Measurements from ENCODE around the gene SUPT6H. TPM values are rescaled to one million over a fixed set of nuclear protein-coding genes. Genes with fewer than 3 reads are reported as not detected.

SUPT6H gene
- total RNA-seq, 1 donor from 2014 or later, result 36.7 TPM

GRCh38 chr17:28715217-28715616 lies 53.2 kb downstream of the SUPT6H start:
- Histone ChIP-seq H3K4me3 (ENCODE audit: low read depth, low read length) (no peak overlapping the region), H3K27me3 (ENCODE audit: control insufficient read depth, insufficient read depth, low read length) (no peaks in the 10 kb centered on the region), H3K36me3 (ENCODE audit: control insufficient read depth, insufficient read depth, low read length) (peaks cover 9% of the 10 kb centered on the region)
- DNase-seq (ENCODE audit: low read depth), result no peak
- TF ChIP-seq CTCF (IDR thresholded peaks at IDR 0.05; ENCODE audit: insufficient read depth, low read length, poor library complexity, severe bottlenecking), result no peak

GRCh38 chr17:28716740-28717577 lies 55.0 kb downstream of the SUPT6H start:
- Histone ChIP-seq H3K36me3 (ENCODE audit: control insufficient read depth, insufficient read depth, low read length) (peaks cover 9% of the 10 kb centered on the region), H3K27me3 (ENCODE audit: control insufficient read depth, insufficient read depth, low read length) (no peaks in the 10 kb centered on the region), H3K4me3 (ENCODE audit: low read depth, low read length) (peak overlapping the region; percentile 75)
- no peak for TF ChIP-seq CTCF (IDR thresholded peaks at IDR 0.05; ENCODE audit: insufficient read depth, low read length, poor library complexity, severe bottlenecking)
- DNase-seq (ENCODE audit: low read depth), result no peak

GRCh38 chr17:28717578-28718332 lies 55.8 kb downstream of the SUPT6H start, which contains the start of gene RAB34:
Gene RAB34, minus strand, starts transcription at chr17:28717868. Its CDS starts 602 bp downstream, at chr17:28717266.
- peaks cover 8% of the 10 kb centered on the region for H3K36me3 ChIP-seq (ENCODE audit: control insufficient read depth, insufficient read depth, low read length)
- no peak for DNase-seq (ENCODE audit: low read depth)
- H3K4me3 ChIP-seq (ENCODE audit: low read depth, low read length), result peak within 1 kb of the TSS; percentile 75
- no peaks in the 10 kb centered on the region for H3K27me3 ChIP-seq (ENCODE audit: control insufficient read depth, insufficient read depth, low read length)
- TF ChIP-seq CTCF (IDR thresholded peaks at IDR 0.05; ENCODE audit: insufficient read depth, low read length, poor library complexity, severe bottlenecking), result peak; percentile 24

- TF ChIP-seq CTCF (IDR thresholded peaks at IDR 0.05; ENCODE audit: insufficient read depth, low read length, poor library complexity, severe bottlenecking), result no peak
Observed at GRCh38 chr17:28718333-28719020, 56.5 kb downstream of the SUPT6H start.

GRCh38 chr17:28719021-28719433 lies 57.0 kb downstream of the SUPT6H start:
- DNase-seq (ENCODE audit: low read depth), result no peak
- Histone ChIP-seq H3K4me3 (ENCODE audit: low read depth, low read length) (peak overlapping the region; percentile 80), H3K36me3 (ENCODE audit: control insufficient read depth, insufficient read depth, low read length) (peaks cover 7% of the 10 kb centered on the region), H3K27me3 (ENCODE audit: control insufficient read depth, insufficient read depth, low read length) (no peaks in the 10 kb centered on the region)
- TF ChIP-seq CTCF (IDR thresholded peaks at IDR 0.05; ENCODE audit: insufficient read depth, low read length, poor library complexity, severe bottlenecking), result no peak

More at GRCh38 chr17:28718333-28719020, 56.5 kb downstream of the SUPT6H start:
- H3K36me3 ChIP-seq (ENCODE audit: control insufficient read depth, insufficient read depth, low read length), result peaks cover 9% of the 10 kb centered on the region
- peak overlapping the region; percentile 80 for H3K4me3 ChIP-seq (ENCODE audit: low read depth, low read length)
- H3K27me3 ChIP-seq (ENCODE audit: control insufficient read depth, insufficient read depth, low read length), result no peaks in the 10 kb centered on the region
- DNase-seq (ENCODE audit: low read depth), result no peak
